Vagina (tissue), 2 donors: Measurements from ENCODE around the gene AP1S3.

Source experiments
- POLR2A ChIP-seq, 2 donors: fragments of 450-650 bp; IDR thresholded peaks; one replicate each; pipeline ENCODE4 v1.6.1; 2017; ENCODE audit warnings: antibody characterized with exemption in 2 of 2, mild to moderate bottlenecking in 2 of 2, moderate library complexity in 2 of 2
- TF ChIP-seq, protein P1 (sequence below), 3 experiments: fragments of 450-650 bp in 2 of 3; fragments of 200-600 bp in 1 of 3; sonication (generic) in 1 of 3; IDR thresholded peaks; one replicate each; pipeline ENCODE4 v1.5.1; 2017 to 2019; ENCODE audit warnings: antibody characterized with exemption in 3 of 3, mild to moderate bottlenecking in 2 of 3, moderate library complexity in 2 of 3

DNA sequence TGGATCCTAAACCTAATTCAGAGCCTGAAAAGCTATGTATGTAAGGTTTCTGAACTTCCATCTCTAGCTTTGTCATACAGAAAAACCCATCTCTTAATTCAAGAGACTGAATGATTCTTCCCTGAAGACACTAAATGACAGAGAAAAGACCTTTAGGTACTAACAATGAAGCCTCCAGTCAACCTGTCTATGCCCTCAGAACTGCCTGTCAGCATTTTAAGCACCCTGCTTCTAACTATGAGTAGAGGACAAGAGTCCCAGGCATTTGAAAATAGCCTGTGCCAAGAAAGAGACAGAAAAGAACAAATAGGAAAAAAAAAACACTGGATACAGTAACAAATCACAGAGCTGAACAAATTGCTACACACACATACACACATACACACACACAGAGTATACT, 48.6 kb downstream of the AP1S3 start:
- TF ChIP-seq POLR2A (IDR thresholded peaks at IDR 0.05): no peak
- TF ChIP-seq, protein P1, sequence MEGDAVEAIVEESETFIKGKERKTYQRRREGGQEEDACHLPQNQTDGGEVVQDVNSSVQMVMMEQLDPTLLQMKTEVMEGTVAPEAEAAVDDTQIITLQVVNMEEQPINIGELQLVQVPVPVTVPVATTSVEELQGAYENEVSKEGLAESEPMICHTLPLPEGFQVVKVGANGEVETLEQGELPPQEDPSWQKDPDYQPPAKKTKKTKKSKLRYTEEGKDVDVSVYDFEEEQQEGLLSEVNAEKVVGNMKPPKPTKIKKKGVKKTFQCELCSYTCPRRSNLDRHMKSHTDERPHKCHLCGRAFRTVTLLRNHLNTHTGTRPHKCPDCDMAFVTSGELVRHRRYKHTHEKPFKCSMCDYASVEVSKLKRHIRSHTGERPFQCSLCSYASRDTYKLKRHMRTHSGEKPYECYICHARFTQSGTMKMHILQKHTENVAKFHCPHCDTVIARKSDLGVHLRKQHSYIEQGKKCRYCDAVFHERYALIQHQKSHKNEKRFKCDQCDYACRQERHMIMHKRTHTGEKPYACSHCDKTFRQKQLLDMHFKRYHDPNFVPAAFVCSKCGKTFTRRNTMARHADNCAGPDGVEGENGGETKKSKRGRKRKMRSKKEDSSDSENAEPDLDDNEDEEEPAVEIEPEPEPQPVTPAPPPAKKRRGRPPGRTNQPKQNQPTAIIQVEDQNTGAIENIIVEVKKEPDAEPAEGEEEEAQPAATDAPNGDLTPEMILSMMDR (IDR thresholded peaks at IDR 0.05): no peak
